COR-L47 (cell line): ENCODE results near the gene IQCH.

Experiments used
- DNase-seq: peaks from one replicate; lab custom pipeline; 2025; lab: John Stamatoyannopoulos, UW

The IQCH gene

DNA sequence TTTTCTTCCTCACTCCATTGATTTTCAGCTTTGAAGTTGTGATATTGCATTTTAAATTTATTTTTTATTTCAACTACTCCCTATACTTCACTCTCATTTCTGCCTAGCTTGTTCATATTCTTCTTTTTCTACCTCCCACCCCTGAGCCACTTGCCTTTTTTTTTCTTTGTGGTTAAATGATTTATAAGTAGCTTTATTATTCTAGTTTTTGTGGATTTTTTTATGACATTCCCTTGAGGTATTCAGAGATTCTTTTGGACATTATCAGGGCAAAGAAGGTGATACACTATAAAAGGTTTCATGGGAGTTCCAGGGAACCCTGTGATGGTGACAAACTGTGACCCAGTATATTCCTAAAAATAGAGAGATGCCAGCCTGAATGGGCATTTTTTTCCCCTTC is 269.6 kb downstream of the IQCH start:
- DNase-seq: no peak

DNA sequence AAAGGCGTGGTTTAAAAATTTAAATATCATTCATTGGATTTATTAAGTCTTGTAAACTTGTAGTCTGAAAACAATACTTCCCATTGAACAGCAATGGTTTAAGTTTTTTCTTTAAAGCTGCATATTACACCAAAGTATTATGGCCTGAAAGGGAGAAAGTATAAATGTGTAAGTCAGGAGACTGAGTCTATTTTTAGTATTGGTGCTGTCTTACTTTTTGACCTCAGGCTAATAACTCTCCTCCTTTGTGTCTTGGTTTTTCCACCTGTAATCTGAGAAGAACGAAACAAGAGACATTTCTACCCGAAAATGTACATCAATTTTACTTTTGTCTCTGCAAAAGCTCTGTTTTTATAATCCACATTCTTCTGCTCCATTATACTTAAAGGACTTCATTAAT is 273.9 kb downstream of the IQCH start:
- no peak for DNase-seq

DNA sequence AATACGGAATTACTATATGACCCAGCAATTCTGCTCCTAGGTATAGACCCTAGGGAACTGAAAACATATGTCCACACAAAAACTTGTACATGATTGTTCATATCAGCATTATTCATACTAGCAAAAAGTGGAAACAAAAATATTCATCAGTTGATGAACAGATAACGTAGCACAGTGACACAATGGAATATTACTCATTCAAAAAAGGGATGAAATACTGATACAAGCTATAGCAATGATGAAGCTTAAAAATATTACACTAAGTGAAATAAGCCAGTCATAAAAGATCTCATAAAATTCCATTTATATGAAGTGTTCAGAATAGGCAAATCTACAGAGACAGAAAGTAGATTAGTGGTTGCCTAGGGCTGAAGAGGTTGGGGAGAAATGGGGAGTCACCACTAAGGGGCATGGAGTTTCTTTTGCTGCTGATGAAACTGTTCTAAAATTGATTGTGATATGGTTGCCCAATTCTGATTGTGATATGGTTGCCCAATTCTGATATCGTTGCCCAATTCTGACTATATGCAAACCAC is 276.9 kb downstream of the IQCH start:
- no peak for DNase-seq

DNA sequence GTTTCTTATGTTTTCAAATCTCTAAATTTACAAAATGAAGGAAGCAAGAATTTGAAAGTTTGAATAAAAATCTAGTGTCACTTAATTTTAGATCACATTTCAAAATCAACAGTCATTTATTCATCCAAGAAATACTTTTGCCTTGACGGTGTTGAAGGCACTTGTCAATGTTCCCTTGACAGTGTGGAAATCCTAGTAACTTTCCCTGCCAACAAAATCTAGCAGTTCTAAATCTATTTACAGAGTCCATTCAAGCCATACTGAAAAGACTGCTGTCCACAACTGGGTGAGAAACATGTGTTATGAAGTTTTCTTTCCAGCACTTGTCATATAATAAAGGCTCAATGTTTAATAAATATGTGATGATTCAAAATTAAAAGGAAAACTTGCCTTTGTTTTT is 279.3 kb downstream of the IQCH start:
- DNase-seq: no peak

DNA sequence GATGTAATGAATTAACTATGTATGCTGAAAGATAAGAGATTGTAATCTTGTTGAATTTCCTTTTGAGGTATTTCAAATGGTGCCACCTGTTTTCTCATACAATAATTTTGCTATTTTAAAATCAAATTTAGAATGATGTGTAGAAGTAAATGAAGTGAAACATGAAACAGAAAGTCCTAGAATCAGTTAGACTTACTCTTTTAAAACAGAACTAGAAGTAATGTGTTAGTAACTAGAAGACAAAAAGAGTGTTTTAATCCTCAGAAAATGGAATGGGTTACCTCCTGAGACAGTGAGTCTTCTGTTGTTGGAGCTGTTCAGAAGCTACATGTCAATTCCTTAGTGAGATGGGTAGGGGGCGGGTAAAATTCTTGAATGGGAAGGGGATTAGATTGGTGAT is 279.8 kb downstream of the IQCH start:
- DNase-seq: no peak

DNA sequence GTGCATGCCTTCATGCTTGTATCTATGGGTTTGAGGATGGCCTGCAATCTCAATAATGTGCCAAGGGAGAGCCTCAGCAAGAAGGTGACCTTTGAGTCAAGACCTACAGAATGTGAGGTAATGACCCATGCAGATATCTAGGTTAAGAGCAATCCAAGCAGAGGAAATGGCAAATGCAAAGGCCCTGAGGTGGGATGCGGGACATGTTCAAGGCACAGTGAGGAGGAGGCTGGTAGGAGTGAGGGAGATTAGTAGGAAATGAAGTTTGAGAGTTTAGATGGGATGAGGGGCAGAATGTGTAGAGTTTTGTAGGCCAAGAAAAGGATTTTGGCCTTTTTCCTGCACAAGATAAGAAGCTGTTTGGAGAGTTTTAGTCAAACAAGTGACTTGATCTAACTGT is 283.2 kb downstream of the IQCH start:
- DNase-seq: no peak

DNA sequence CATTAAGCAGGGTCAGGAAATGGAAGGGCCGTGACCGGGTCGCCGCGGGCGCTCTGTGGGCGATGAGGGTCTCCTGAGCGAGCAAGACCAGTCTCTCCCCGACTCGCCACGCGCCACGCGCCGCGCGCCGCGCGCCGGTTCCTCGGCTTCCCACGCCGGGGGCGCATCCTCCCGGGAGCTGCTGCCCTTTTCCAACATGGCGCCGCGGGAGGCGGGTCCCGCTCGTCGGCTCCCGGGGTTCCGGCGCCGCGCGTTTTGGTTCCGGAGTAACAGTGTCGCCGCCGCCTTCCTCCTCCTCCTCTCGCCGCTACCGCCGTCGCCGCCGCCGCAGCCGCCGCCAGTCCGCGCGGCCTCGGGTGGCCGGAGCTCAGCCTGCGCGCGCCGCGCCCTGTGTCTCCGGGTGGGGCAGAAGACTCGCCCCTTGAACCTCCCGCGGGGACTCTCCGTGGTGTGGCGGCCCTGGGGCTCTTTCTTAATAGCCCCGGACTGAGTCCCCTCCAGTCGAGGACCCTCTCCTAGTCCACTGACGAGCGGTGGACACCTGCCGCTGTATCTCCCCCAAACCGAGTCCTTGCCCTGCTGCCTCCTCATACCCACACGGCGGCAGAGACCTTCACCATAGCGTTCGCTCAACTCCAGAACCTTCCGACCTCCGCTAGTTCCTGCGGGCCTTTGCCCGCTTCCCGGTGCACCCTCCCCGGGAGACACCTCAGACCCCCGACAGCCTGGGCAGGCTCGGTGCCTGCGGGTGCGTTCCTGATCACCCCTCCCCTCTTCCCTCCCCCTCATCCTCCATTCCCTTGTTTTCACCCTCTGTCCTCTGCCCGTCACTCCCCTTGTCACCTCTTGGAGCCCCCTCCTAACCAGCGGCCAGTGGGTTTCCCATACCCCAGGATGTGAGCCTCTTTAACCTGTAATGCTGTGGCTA is 288.1 kb downstream of the IQCH start, which contains the start of gene MAP2K5:
Gene MAP2K5 (plus strand): TSS at position 284 of the 928 bp plus-strand sequence. CDS start 633 bp downstream, at position 917.
- DNase-seq: peak; percentile 81

DNA sequence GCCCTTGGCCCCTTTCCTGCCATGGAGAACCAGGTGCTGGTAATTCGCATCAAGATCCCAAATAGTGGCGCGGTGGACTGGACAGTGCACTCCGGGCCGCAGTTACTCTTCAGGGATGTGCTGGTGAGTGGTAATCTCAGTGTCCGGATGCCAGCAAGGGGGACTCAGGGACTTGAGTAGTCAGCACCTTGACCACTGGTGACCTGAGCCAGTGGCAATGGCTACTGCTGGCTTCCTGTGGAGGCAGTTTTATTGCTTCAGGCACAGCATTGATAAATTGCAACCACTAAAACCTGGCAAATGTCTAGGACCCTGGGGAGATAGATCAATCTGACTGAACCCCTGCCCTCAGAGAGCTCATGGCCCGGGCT is 288.7 kb downstream of the IQCH start:
- no peak for DNase-seq

DNA sequence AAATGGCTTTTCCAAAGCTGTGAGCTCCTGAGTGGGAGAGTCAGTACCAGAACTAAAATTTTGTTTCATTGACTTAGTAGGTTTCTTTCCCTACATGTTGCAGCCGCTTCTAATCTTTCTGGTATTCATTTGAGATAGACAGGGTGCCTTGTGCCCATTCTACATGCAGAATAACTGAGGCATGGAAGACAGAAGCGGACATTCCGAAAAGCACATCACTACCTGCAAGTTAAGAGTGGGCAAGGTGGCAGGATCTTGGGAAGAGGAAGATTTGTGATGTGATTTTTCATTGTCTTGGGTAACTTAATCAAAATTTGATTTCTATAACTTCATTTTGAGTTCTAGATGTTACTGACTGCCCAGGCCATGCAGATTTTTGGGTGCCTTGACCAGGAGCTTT is 289.9 kb downstream of the IQCH start:
- no peak for DNase-seq

DNA sequence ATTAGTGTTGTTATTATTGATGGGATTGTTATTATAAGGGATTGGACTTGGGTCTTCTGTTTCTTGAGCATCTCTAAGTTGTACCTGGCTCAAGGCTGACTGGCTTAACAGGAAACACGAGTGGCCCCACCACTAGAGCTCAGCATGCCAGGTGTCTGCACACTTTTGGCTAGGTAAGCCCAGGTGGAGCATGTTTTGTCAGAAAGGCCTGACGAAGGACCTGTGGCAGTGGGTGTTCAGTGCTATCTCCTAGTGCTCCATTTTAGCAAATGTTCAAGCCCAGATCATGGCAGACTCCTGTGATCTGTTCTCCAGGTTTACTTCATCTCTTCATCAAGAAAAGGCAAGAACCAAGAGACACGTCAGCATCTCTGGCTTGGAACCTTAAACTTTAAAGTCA is 291.3 kb downstream of the IQCH start:
- DNase-seq: no peak

DNA sequence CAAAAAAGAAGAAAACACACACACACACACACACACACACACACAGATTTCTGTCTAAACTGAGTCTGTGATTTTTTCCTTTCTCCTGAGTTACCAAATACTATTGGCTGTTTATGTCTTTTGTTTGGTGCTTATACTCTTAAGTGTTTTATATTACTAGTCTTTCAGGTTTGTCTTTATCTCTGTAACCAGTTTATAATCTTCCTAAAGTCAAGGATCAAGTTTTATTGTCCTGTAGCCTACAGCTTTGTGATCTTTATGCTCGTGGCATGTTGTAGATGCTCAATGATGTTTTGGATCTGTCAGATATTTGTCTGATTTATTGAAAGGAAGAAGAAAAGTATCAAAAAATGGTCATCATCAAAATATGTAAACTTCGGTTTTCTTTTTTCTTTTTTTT is 292.5 kb downstream of the IQCH start:
- DNase-seq: no peak

DNA sequence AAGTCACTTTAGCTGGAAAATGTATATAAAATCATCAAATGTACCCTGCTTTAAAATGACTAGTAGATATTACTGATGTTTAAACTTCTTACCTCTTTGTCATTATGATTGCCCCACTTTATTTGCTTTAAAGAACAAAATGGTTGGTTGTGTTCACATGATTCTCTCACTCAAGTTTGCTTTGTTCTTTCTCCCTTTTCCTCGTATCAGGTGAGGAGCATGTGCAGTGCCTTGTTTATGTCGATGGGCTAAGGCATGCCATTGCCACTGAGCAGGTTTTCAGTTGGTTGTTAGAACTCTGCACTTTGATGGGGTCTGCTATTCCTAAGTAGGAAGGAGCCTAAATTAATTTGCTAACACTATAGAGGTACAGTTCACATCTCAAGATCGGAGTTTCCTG is 293.2 kb downstream of the IQCH start:
- DNase-seq: no peak

DNA sequence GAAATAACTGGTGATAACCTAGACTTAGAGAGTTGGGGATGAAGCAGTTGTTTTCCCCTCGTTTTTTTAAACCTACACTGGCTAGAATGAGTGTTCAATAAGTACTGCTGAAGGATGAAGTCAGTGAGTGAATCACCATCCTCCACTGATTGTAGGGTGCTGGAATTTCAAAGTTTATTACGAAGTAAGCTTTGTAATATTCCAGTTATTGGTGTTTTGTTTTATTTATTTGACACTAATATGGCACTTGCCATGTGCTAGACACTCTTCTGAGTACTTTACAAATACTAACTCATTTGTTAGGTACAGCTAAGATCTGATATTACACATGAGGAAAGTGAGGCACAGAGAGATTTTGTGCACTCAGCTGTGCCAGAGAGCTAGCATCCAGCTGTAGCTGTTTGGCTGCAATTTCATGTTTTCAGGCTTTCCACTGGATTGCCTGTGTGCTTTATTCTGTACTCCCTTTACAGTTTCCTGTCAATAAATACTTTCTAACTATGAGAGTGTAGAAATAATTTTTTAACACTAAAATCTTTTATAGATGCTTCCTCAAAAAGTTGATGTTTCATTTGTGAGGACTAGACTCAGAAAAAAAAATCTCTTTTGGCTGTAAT is 293.8 kb downstream of the IQCH start:
- no peak for DNase-seq

DNA sequence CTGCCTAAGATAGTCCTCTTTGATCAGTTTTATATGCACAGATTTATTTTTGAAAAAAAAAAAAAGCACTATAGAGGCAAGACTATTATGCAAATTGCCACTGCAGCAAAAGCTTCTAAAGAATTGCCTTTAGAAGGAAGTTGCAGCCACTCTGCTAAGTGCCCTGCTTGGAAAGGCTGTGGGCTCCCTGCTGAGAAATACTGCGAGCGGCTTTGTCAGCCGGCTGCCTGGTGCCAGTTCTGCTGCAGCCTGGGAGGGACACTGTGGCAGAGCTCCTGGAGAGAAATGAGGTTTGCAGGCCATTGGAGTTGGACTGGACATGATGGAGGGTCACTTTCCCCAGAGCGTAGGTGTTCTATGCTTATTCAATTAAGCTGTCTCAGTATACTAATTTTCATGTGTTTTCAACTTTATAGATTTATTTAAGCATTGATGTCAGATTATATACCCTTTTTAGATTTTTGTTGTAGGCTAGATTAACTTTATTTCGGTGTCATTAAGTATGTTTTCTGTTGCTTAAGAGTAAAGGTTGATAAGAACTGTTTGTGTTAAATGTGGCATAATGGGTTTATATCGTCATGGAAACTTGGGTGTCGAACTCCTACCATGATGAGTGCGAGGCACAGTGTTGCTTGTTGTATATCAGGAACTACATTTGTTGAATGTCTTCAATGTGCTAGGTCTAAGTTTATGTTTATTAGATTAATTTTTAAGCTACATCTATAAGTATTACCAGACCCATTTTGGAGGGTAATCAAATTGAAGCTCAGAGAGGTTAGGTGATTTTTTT is 294.5 kb downstream of the IQCH start:
- peak; percentile 82 for DNase-seq

DNA sequence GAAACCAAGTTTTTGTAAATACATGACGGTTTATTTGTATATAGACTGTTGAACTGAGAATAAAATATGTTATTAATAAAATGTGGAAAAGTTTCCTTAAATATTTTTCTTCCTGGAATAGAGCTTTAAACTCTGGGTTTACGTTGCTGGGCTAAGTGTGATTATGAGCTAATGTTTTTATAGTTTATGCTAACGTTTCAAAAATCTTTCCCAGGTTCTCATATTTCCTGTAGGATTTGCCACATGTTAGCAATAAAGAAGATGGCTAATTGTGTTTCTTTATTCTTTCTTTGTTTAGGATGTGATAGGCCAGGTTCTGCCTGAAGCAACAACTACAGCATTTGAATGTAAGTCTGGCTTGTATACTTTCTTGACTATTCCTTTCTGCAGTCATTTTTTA is 295.1 kb downstream of the IQCH start:
- no peak for DNase-seq

DNA sequence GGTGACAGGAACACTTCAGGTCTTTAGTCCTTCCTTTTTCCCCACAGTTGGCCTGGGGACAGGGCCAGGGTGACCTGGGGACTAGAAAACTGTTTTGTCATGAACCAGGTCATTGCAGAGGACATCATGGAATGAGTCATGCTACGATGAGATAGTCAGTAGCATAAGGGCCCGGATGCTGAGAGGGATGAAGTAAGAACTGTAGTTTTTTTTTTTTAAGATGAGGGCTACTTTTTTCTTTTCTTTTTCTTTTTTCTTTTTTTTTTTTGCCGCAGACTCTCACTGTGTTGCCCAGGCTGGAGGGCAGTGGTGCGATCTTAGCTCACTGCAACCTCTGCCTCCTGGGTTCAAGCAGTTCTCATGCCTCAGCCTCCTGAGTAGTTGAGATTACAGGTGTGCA is 295.9 kb downstream of the IQCH start:
- no peak for DNase-seq

DNA sequence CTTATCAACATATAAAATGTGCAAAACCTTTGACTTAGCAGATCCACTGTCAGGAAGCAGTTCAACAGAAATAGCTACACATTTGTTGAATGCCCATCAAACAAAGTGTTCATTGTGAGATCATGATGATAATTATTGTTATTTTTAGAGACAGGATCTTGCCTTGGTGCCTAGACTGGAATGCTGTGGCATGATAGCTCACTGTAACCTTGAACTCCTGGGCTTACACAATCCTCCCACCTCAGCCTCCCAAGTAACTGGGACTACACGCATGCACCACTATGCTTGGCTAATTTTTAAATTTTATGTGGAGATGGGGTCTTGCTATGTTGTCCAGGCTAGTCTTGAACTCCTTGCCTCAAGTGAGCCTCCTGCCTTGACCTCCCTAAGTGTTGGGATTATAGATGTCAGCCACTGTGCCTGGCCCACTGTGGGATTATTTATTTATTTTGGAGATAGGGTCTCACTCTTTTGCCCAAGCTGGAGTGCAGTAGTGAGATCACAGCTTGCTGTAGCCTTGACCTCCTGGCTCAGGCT is 296.7 kb downstream of the IQCH start:
- DNase-seq: no peak
